Fibroblast of skin of abdomen (primary cell): ENCODE results near the gene KDM2A.
"Not testable (repeated sequence)": the region's sequence is repeated elsewhere in the genome, so short reads cannot be mapped to it uniquely, and the experiment has no call there.

Source experiments
- DNase-seq: peaks from one replicate; pipeline ENCODE4 v3.0.0-alpha.2; 2013

Gene KDM2A

GRCh38 chr11:67118181-67118766 is 789 bp upstream of the KDM2A start:
- DNase-seq, result peak; percentile 29

GRCh38 chr11:67119585-67120391 is 725 bp downstream of the KDM2A start:
- no peak for DNase-seq

- no peak for DNase-seq
Observed at GRCh38 chr11:67120456-67120855, 1.4 kb downstream of the KDM2A start.

GRCh38 chr11:67120881-67121710 is 2.0 kb downstream of the KDM2A start:
- peak; percentile 12 for DNase-seq

- DNase-seq, result not testable (repeated sequence)
Observed at GRCh38 chr11:67123801-67124200, 4.7 kb downstream of the KDM2A start.

- DNase-seq, result not testable (repeated sequence)
Observed at GRCh38 chr11:67126243-67126642, 7.2 kb downstream of the KDM2A start.

- no peak for DNase-seq
Observed at GRCh38 chr11:67126986-67127385, 7.9 kb downstream of the KDM2A start.

- not testable (repeated sequence) for DNase-seq
Observed at GRCh38 chr11:67130861-67131260, 11.8 kb downstream of the KDM2A start.

GRCh38 chr11:67136156-67136555 is 17.1 kb downstream of the KDM2A start:
- no peak for DNase-seq

- no peak for DNase-seq
Observed at GRCh38 chr11:67138922-67139321, 19.9 kb downstream of the KDM2A start.

GRCh38 chr11:67146516-67147226 is 27.6 kb downstream of the KDM2A start:
- DNase-seq, result no peak

GRCh38 chr11:67153971-67154370 is 34.9 kb downstream of the KDM2A start:
- no peak for DNase-seq

GRCh38 chr11:67154726-67155125 is 35.7 kb downstream of the KDM2A start:
- no peak for DNase-seq

GRCh38 chr11:67157691-67158090 is 38.6 kb downstream of the KDM2A start:
- DNase-seq, result no peak

- peak; percentile 43 for DNase-seq
Observed at GRCh38 chr11:67158221-67158620, 39.2 kb downstream of the KDM2A start.

GRCh38 chr11:67160045-67160444 is 41.0 kb downstream of the KDM2A start:
- no peak for DNase-seq

- peak; percentile 36 for DNase-seq
Observed at GRCh38 chr11:67160872-67161783, 42.1 kb downstream of the KDM2A start.

GRCh38 chr11:67163006-67163405 is 43.9 kb downstream of the KDM2A start:
- no peak for DNase-seq

- DNase-seq, result no peak
Observed at GRCh38 chr11:67165623-67166022, 46.6 kb downstream of the KDM2A start.

GRCh38 chr11:67167091-67167490 is 48.0 kb downstream of the KDM2A start:
- DNase-seq, result no peak

- DNase-seq, result no peak
Observed at GRCh38 chr11:67167719-67168118, 48.7 kb downstream of the KDM2A start.

GRCh38 chr11:67168911-67169310 is 49.8 kb downstream of the KDM2A start:
- DNase-seq, result not testable (repeated sequence)
